Measurements from ENCODE around the gene FBXO47.
"Not testable (repeated sequence)": the region's sequence is repeated elsewhere in the genome, so short reads cannot be mapped to it uniquely, and the experiment has no call there.

The FBXO47 gene

GRCh38 chr17:38981636-38982035 is 14.4 kb upstream of the FBXO47 start:
- TF ChIP-seq POLR2A (IDR thresholded peaks at IDR 0.05; ENCODE audit: low read depth, low read length), result no peak
- no peak for TF ChIP-seq PAX5 (IDR thresholded peaks at IDR 0.05; ENCODE audit: insufficient read depth, low read length, severe bottlenecking)
- no peak for TF ChIP-seq POLR2AphosphoS5 (IDR thresholded peaks at IDR 0.05; ENCODE audit: low read depth, low read length)
- TF ChIP-seq SPI1 (IDR thresholded peaks at IDR 0.05; ENCODE audit: low read depth, low read length), result no peak
- FAIRE-seq (no peak), DNase-seq (ENCODE audit: insufficient read length, low spot score) (no peak)

GRCh38 chr17:38980490-38981217 is 13.5 kb upstream of the FBXO47 start:
- no peak for TF ChIP-seq TAF1 (IDR thresholded peaks at IDR 0.05; ENCODE audit: low read depth, low read length)
- TF ChIP-seq POU2F2 (IDR thresholded peaks at IDR 0.05; ENCODE audit: low read depth, low read length), result no peak
- no peak for FAIRE-seq
- no peak for DNase-seq (ENCODE audit: insufficient read length, low spot score)

GRCh38 chr17:38978180-38978579 is 11.0 kb upstream of the FBXO47 start:
- DNase-seq (ENCODE audit: insufficient read length, low spot score) (no peak), FAIRE-seq (no peak)
- no peak for TF ChIP-seq POLR2AphosphoS5 (IDR thresholded peaks at IDR 0.05; ENCODE audit: low read depth, low read length)
- no peak for TF ChIP-seq TAF1 (IDR thresholded peaks at IDR 0.05; ENCODE audit: low read depth, low read length)
- TF ChIP-seq POU2F2 (IDR thresholded peaks at IDR 0.05; ENCODE audit: low read depth, low read length), result no peak
- no peak for TF ChIP-seq SPI1 (IDR thresholded peaks at IDR 0.05; ENCODE audit: low read depth, low read length)
- TF ChIP-seq PAX5 (IDR thresholded peaks at IDR 0.05; ENCODE audit: insufficient read depth, low read length, severe bottlenecking), result no peak
- no peak for TF ChIP-seq POLR2A (IDR thresholded peaks at IDR 0.05; ENCODE audit: low read depth, low read length)

GRCh38 chr17:38976187-38976551 is 9.0 kb upstream of the FBXO47 start:
- DNase-seq (ENCODE audit: insufficient read length, low spot score); FAIRE-seq: not testable (repeated sequence)

GRCh38 chr17:38970804-38971203 is 3.6 kb upstream of the FBXO47 start:
- no peak for TF ChIP-seq SPI1 (IDR thresholded peaks at IDR 0.05; ENCODE audit: low read depth, low read length)
- TF ChIP-seq PAX5 (IDR thresholded peaks at IDR 0.05; ENCODE audit: insufficient read depth, low read length, severe bottlenecking), result no peak
- TF ChIP-seq POLR2AphosphoS5 (IDR thresholded peaks at IDR 0.05; ENCODE audit: low read depth, low read length), result no peak
- no peak for TF ChIP-seq POLR2A (IDR thresholded peaks at IDR 0.05; ENCODE audit: low read depth, low read length)
- no peak for TF ChIP-seq POU2F2 (IDR thresholded peaks at IDR 0.05; ENCODE audit: low read depth, low read length)
- TF ChIP-seq TAF1 (IDR thresholded peaks at IDR 0.05; ENCODE audit: low read depth, low read length), result no peak
- FAIRE-seq (no peak), DNase-seq (ENCODE audit: insufficient read length, low spot score) (no peak)

- DNase-seq (ENCODE audit: insufficient read length, low spot score) (no peak), FAIRE-seq (no peak)
- no peak for TF ChIP-seq SPI1 (IDR thresholded peaks at IDR 0.05; ENCODE audit: low read depth, low read length)
Measured at GRCh38 chr17:38970128-38970527, 2.9 kb upstream of the FBXO47 start.

DNA sequence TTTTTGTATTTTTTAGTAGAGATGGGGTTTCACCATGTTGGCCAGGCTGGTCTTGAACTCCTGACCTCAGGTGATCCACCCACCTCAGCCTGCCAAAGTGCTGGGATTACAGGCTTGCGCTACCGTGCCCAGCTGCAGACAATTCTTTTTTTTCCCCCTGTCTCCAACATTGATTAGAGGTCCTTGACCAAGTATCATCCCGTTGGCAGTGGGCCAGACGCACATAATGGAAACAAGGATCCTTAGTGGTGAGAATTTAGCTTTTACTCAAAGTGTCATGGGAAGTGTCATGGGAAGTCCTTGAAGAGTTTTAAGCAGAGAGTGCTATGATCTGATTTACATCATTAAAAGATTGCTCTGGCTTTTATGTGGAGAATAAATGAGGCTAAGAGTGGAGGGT is 2.1 kb upstream of the FBXO47 start:
- TF ChIP-seq POLR2AphosphoS5 (IDR thresholded peaks at IDR 0.05; ENCODE audit: low read depth, low read length) (no peak), SPI1 (IDR thresholded peaks at IDR 0.05; ENCODE audit: low read depth, low read length) (no peak), PAX5 (IDR thresholded peaks at IDR 0.05; ENCODE audit: insufficient read depth, low read length, severe bottlenecking) (no peak), POLR2A (IDR thresholded peaks at IDR 0.05; ENCODE audit: low read depth, low read length) (no peak), POU2F2 (IDR thresholded peaks at IDR 0.05; ENCODE audit: low read depth, low read length) (no peak), TAF1 (IDR thresholded peaks at IDR 0.05; ENCODE audit: low read depth, low read length) (no peak)
- DNase-seq (ENCODE audit: insufficient read length, low spot score) (no peak), FAIRE-seq (no peak)

GRCh38 chr17:38961413-38961812 is 5.8 kb downstream of the FBXO47 start:
- no peak for DNase-seq (ENCODE audit: insufficient read length, low spot score)
- FAIRE-seq, result no peak
- TF ChIP-seq SPI1 (IDR thresholded peaks at IDR 0.05; ENCODE audit: low read depth, low read length) (no peak), POLR2AphosphoS5 (IDR thresholded peaks at IDR 0.05; ENCODE audit: low read depth, low read length) (no peak), PAX5 (IDR thresholded peaks at IDR 0.05; ENCODE audit: insufficient read depth, low read length, severe bottlenecking) (no peak), POU2F2 (IDR thresholded peaks at IDR 0.05; ENCODE audit: low read depth, low read length) (no peak), TAF1 (IDR thresholded peaks at IDR 0.05; ENCODE audit: low read depth, low read length) (no peak), POLR2A (IDR thresholded peaks at IDR 0.05; ENCODE audit: low read depth, low read length) (no peak)

GRCh38 chr17:38960402-38960801 is 6.8 kb downstream of the FBXO47 start:
- TF ChIP-seq POLR2A (IDR thresholded peaks at IDR 0.05; ENCODE audit: low read depth, low read length), result no peak
- no peak for TF ChIP-seq POU2F2 (IDR thresholded peaks at IDR 0.05; ENCODE audit: low read depth, low read length)
- no peak for TF ChIP-seq TAF1 (IDR thresholded peaks at IDR 0.05; ENCODE audit: low read depth, low read length)
- TF ChIP-seq SPI1 (IDR thresholded peaks at IDR 0.05; ENCODE audit: low read depth, low read length), result no peak
- no peak for TF ChIP-seq PAX5 (IDR thresholded peaks at IDR 0.05; ENCODE audit: insufficient read depth, low read length, severe bottlenecking)
- TF ChIP-seq POLR2AphosphoS5 (IDR thresholded peaks at IDR 0.05; ENCODE audit: low read depth, low read length), result no peak
- FAIRE-seq, result no peak
- no peak for DNase-seq (ENCODE audit: insufficient read length, low spot score)

DNA sequence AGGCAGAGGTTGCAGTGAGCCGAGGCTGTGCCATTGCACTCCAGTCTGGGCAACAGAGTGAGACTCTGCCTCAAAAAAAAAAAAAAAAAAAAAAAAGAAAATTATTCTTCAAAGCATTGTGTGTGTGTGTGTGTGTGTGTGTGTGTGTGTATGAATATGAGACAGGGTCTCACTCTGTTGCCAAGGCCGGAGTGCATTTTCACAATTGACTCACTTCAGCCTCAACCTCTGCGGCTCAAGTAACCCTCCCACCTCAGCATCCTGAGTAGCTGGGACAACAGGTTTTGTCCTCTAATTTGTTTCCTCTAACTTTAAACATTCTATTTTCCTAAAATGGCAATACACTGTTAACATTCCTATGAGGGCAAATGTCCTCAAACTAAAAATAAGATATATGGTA is 7.7 kb downstream of the FBXO47 start:
- DNase-seq (ENCODE audit: insufficient read length, low spot score), result no peak
- FAIRE-seq, result no peak
- TF ChIP-seq POU2F2 (IDR thresholded peaks at IDR 0.05; ENCODE audit: low read depth, low read length) (no peak), POLR2AphosphoS5 (IDR thresholded peaks at IDR 0.05; ENCODE audit: low read depth, low read length) (no peak), POLR2A (IDR thresholded peaks at IDR 0.05; ENCODE audit: low read depth, low read length) (no peak), PAX5 (IDR thresholded peaks at IDR 0.05; ENCODE audit: insufficient read depth, low read length, severe bottlenecking) (no peak), TAF1 (IDR thresholded peaks at IDR 0.05; ENCODE audit: low read depth, low read length) (no peak), SPI1 (IDR thresholded peaks at IDR 0.05; ENCODE audit: low read depth, low read length) (no peak)

- FAIRE-seq (no peak), DNase-seq (ENCODE audit: insufficient read length, low spot score) (no peak)
- TF ChIP-seq POLR2A (IDR thresholded peaks at IDR 0.05; ENCODE audit: low read depth, low read length) (no peak), POLR2AphosphoS5 (IDR thresholded peaks at IDR 0.05; ENCODE audit: low read depth, low read length) (no peak), SPI1 (IDR thresholded peaks at IDR 0.05; ENCODE audit: low read depth, low read length) (no peak), TAF1 (IDR thresholded peaks at IDR 0.05; ENCODE audit: low read depth, low read length) (no peak), PAX5 (IDR thresholded peaks at IDR 0.05; ENCODE audit: insufficient read depth, low read length, severe bottlenecking) (no peak), POU2F2 (IDR thresholded peaks at IDR 0.05; ENCODE audit: low read depth, low read length) (no peak)
Measured at GRCh38 chr17:38958756-38959155, 8.4 kb downstream of the FBXO47 start.

All from GM12891 (cell line).